IMR-90 (cell line): ENCODE data around the gene RPS29. TPM values are rescaled to one million over a fixed set of nuclear protein-coding genes. Genes with fewer than 3 reads are reported as not detected.

Experiments
- ATAC-seq: fragments of 200-7000 bp; cut with Tn5 transposase; 2 replicates; pipeline ENCODE4 v1.9.1; 2020; ENCODE audit warnings: low read depth, mild to moderate bottlenecking, moderate library complexity
- BruUV-seq: library from RNA; stranded (reverse); fragments of 400-500 nt; replicated peaks from 2 replicates; lab custom pipeline; 2021; lab: Mats Ljungman, UMichigan
- CTCF ChIA-PET: fragments of 300-600 bp; formaldehyde crosslinking; extraction: SDS; loops from one replicate; lab custom pipeline; 2021; ENCODE audit warnings: antibody characterized with exemption; lab: Yijun Ruan, JAX
- POLR2A ChIA-PET: fragments of 300-600 bp; sonication (Branson Sonifier 250); formaldehyde crosslinking; loops from one replicate; lab custom pipeline; 2022; ENCODE audit warnings: antibody characterized with exemption; ENCODE audit not compliant: unreplicated experiment; lab: Charles Lee
- DNase-seq: peaks from one replicate; pipeline ENCODE4 v3.0.0; 2013
- H2AFZ ChIP-seq: replicated peaks from 2 replicates; pipeline ENCODE3; 2013; ENCODE audit warnings: low read length, mild to moderate bottlenecking; ENCODE audit not compliant: poor library complexity
- H2AK5ac ChIP-seq: 2 replicates; pipeline ENCODE4 v1.6.1; 2013; ENCODE audit warnings: low read depth, low read length, inconsistent platforms
- H2AK9ac ChIP-seq: replicated peaks from 2 replicates; pipeline ENCODE3; 2013; ENCODE audit warnings: mild to moderate bottlenecking, low read depth, low read length, moderate library complexity; ENCODE audit not compliant: poor library complexity
- H2BK120ac ChIP-seq: 2 replicates; pipeline ENCODE4 v1.6.1; 2013; ENCODE audit warnings: low read depth, low read length, inconsistent platforms
- H2BK15ac ChIP-seq: 3 replicates; pipeline ENCODE4 v1.6.1; 2013; ENCODE audit warnings: low read depth, low read length, inconsistent platforms
- H2BK20ac ChIP-seq: 2 replicates; pipeline ENCODE4 v1.6.1; 2013; ENCODE audit warnings: low read depth, mild to moderate bottlenecking, inconsistent platforms, low read length, moderate library complexity
- H2BK5ac ChIP-seq: 2 replicates; pipeline ENCODE4 v1.6.1; 2013; ENCODE audit warnings: mild to moderate bottlenecking, low read depth, low read length, inconsistent platforms; ENCODE audit not compliant: poor library complexity, severe bottlenecking
- H3K14ac ChIP-seq: replicated peaks from 2 replicates; pipeline ENCODE4 v1.6.1; 2013; ENCODE audit warnings: low read depth, low read length, inconsistent platforms
- H3K18ac ChIP-seq: 2 replicates; pipeline ENCODE4 v1.6.1; 2013; ENCODE audit warnings: low read depth, low read length, control low read depth
- H3K23ac ChIP-seq: 2 replicates; pipeline ENCODE4 v1.6.1; 2013; ENCODE audit warnings: low read depth, low read length, inconsistent platforms
- H3K27ac ChIP-seq: 2 replicates; pipeline ENCODE4 v1.5.1; 2013; ENCODE audit warnings: mild to moderate bottlenecking, control low read depth, low read length; ENCODE audit not compliant: insufficient read depth
- H3K27me3 ChIP-seq: 2 replicates; pipeline ENCODE4 v1.6.1; 2013; ENCODE audit warnings: low read length; ENCODE audit not compliant: control insufficient read depth, insufficient read depth
- H3K36me3 ChIP-seq: 2 replicates; pipeline ENCODE4 v1.6.1; 2013; ENCODE audit warnings: low read length, mixed read lengths; ENCODE audit not compliant: control insufficient read depth, insufficient read depth
- H3K4ac ChIP-seq: 2 replicates; pipeline ENCODE4 v1.6.1; 2013; ENCODE audit warnings: low read depth, low read length, inconsistent platforms
- H3K4me1 ChIP-seq: 2 replicates; pipeline ENCODE4 v1.6.1; 2013; ENCODE audit warnings: low read length, mixed read lengths; ENCODE audit not compliant: control insufficient read depth, insufficient read depth
- H3K4me2 ChIP-seq: 2 replicates; pipeline ENCODE4 v1.6.1; 2013; ENCODE audit warnings: low read depth, mild to moderate bottlenecking, control low read depth, low read length, moderate library complexity
- H3K4me3 ChIP-seq: 2 replicates; pipeline ENCODE4 v1.5.1; 2013; ENCODE audit warnings: low read depth, mild to moderate bottlenecking, control low read depth, low read length, moderate library complexity; ENCODE audit not compliant: insufficient read depth
- H3K56ac ChIP-seq: 2 replicates; pipeline ENCODE4 v1.6.1; 2013; ENCODE audit warnings: low read length, inconsistent platforms; ENCODE audit not compliant: insufficient read depth; ENCODE audit errors: extremely low read depth
- H3K79me1 ChIP-seq, 2 experiments: 2 replicates each; pipeline ENCODE4 v1.6.1; 2013; ENCODE audit warnings: low read length in 2 of 2, inconsistent platforms in 1 of 2, low read depth in 1 of 2
- H3K9ac ChIP-seq: 2 replicates; pipeline ENCODE4 v1.6.1; 2013; ENCODE audit warnings: low read depth, low read length, control low read depth
- H3K9me1 ChIP-seq: 2 replicates; pipeline ENCODE4 v1.6.1; 2013; ENCODE audit warnings: low read length, inconsistent platforms; ENCODE audit not compliant: insufficient read depth
- H3K9me3 ChIP-seq: 2 replicates; pipeline ENCODE4 v1.6.1; 2013; ENCODE audit warnings: low read length; ENCODE audit not compliant: control insufficient read depth, insufficient read depth
- H4K20me1 ChIP-seq: 2 replicates; pipeline ENCODE4 v1.6.1; 2013; ENCODE audit warnings: low read length, inconsistent platforms; ENCODE audit not compliant: insufficient read depth
- H4K5ac ChIP-seq: 2 replicates; pipeline ENCODE4 v1.6.1; 2013; ENCODE audit warnings: mild to moderate bottlenecking, low read depth, low read length, control low read depth
- H4K8ac ChIP-seq, 2 experiments: 2 replicates each; pipeline ENCODE4 v1.6.1; 2013; ENCODE audit warnings: low read depth in 2 of 2, low read length in 2 of 2, control low read depth in 1 of 2, inconsistent platforms in 1 of 2
- H4K91ac ChIP-seq: 2 replicates; pipeline ENCODE4 v1.6.1; 2013; ENCODE audit warnings: low read depth, low read length, inconsistent platforms; ENCODE audit not compliant: insufficient read depth
- BHLHE40 ChIP-seq: fragments of 150-350 bp; IDR thresholded peaks from 2 replicates; pipeline ENCODE4 v1.6.1; 2016; ENCODE audit warnings: mild to moderate bottlenecking, low read depth, low read length
- CEBPB ChIP-seq: IDR thresholded peaks from 2 replicates; pipeline ENCODE4 v1.6.1; 2012; ENCODE audit warnings: low read depth, low read length, improper control_type of control experiment
- CHD1 ChIP-seq: IDR thresholded peaks from 2 replicates; pipeline ENCODE4 v1.6.1; 2012; ENCODE audit warnings: low read depth, low read length, improper control_type of control experiment
- ELK1 ChIP-seq: fragments of 150-350 bp; IDR thresholded peaks from 2 replicates; pipeline ENCODE4 v1.6.1; 2016; ENCODE audit warnings: low read depth, mild to moderate bottlenecking, low read length, moderate library complexity, borderline replicate concordance
- FOS ChIP-seq: fragments of 150-350 bp; IDR thresholded peaks from 2 replicates; pipeline ENCODE4 v1.6.1; 2016; ENCODE audit warnings: low read depth, low read length
- MAZ ChIP-seq: IDR thresholded peaks from 2 replicates; pipeline ENCODE4 v1.6.1; 2012; ENCODE audit warnings: low read depth, mild to moderate bottlenecking, low read length, improper control_type of control experiment, moderate library complexity, borderline replicate concordance
- MXI1 ChIP-seq: IDR thresholded peaks from 2 replicates; pipeline ENCODE4 v1.6.1; 2012; ENCODE audit warnings: low read depth, mild to moderate bottlenecking, low read length, moderate library complexity, borderline replicate concordance
- RFX5 ChIP-seq: IDR thresholded peaks from 2 replicates; pipeline ENCODE4 v1.8.0; 2012; ENCODE audit warnings: low read depth, mild to moderate bottlenecking, low read length, moderate library complexity
- WGBS, 2 experiments: methylation state at CpG; one replicate each; pipeline versions ENCODE4 v1.1.5 to v1.1.7; 2013; ENCODE audit warnings: missing lambda C conversion rate in 2 of 2; ENCODE audit not compliant: insufficient read length in 1 of 2; ENCODE audit errors: extremely low coverage in 2 of 2; 5-methylcytosine and 5-hydroxymethylcytosine counted together
- dilution Hi-C: fragments of 300-500 bp; cut with HindIII; formaldehyde crosslinking; loops from one replicate; pipeline ENCODE4 v1.14.3; 2018; ENCODE audit warnings: low sequenced_read_pairs; ENCODE audit not compliant: unreplicated experiment
- in situ Hi-C: fragments of 300-500 bp; cut with MboI; formaldehyde crosslinking; loops from 3 replicates; pipeline ENCODE4 v1.14.3; 2019; ENCODE audit warnings: low sequenced_read_pairs, inconsistent platforms, mixed read lengths
- intact Hi-C: fragments of 100-400 bp; cut with micrococcal nuclease; formaldehyde crosslinking; loops from 2 replicates; pipeline ENCODE4 v1.10.0; 2022
- polyA plus RNA-seq, 3 experiments: library from polyadenylated mRNA; depleted of rRNA; stranded (reverse); fragments of >200 nt; gene quantifications; 2 replicates each; pipeline ENCODE4 v1.2.3, GENCODE V29; 2012; ENCODE audit warnings: low replicate concordance in 1 of 3
- total RNA-seq: library from RNA; depleted of rRNA; stranded (reverse); fragments of >200 nt; gene quantifications from 2 replicates; pipeline ENCODE4 v1.2.3, GENCODE V29; 2012

The RPS29 gene
- total and polyA plus RNA-seq, 2 of the 4 experiments (the other 2 are of a cell fraction): 318 to 10,393 TPM

GRCh38 chr14:49615776-49616175 is 29.6 kb upstream of the RPS29 start:
- Histone ChIP-seq H3K23ac (no peak overlapping the region), H4K5ac (no peak overlapping the region), H3K9me3 (no peaks in the 10 kb centered on the region), H3K4me3 (no peak overlapping the region), H3K27me3 (no peaks in the 10 kb centered on the region), H3K79me1 (peaks cover 14 to 41% of the 10 kb centered on the region in 2 experiments; a peak in 3 of 4 replicates), H3K4me2 (no peak overlapping the region), H2BK20ac (no peak overlapping the region), H2BK120ac (no peak overlapping the region), H3K14ac (no peak overlapping the region), H2AFZ (no peak overlapping the region), H2BK5ac (peak overlapping the region; percentile 3), H3K4me1 (peaks cover 7% of the 10 kb centered on the region), H3K56ac (no peak overlapping the region), H4K8ac (peak overlapping the region in 1 of 2 experiments; percentile 30; a peak in 1 of 4 replicates), H2BK15ac (no peak overlapping the region), H3K27ac (no peak overlapping the region), H3K36me3 (peaks cover 9% of the 10 kb centered on the region), H3K18ac (no peak overlapping the region), H4K20me1 (peaks cover 20% of the 10 kb centered on the region), H4K91ac (no peak overlapping the region), H3K4ac (no peak overlapping the region), H3K9ac (no peak overlapping the region), H2AK5ac (no peak overlapping the region), H2AK9ac (no peak overlapping the region), H3K9me1 (peaks cover 10% of the 10 kb centered on the region)
- BruUV-seq: no TSS peak
- WGBS, 2 experiments: no CpG with 5 or more reads among the region's 6 CpGs
- ATAC-seq: no peak
- CTCF ChIA-PET: no interaction called here
- dilution Hi-C loops: no loop called here
- in situ Hi-C loops: no loop called here
- intact Hi-C loops: no loop called here
- DNase-seq: no peak
- POLR2A ChIA-PET: no interaction called here
- TF ChIP-seq FOS (no peak), MXI1 (no peak), RFX5 (no peak), BHLHE40 (no peak), ELK1 (no peak), CHD1 (no peak), MAZ (no peak), CEBPB (no peak)
